GM19438 (cell line): Measurements from ENCODE around the gene MAPKAPK2.

ENCODE experiments used
- ATAC-seq: cut with Tn5 transposase; IDR thresholded peaks from one replicate; pipeline ENCODE4 v1.9.1; 2021; ENCODE audit warnings: low read depth; ENCODE audit not compliant: unreplicated experiment

Gene MAPKAPK2

DNA sequence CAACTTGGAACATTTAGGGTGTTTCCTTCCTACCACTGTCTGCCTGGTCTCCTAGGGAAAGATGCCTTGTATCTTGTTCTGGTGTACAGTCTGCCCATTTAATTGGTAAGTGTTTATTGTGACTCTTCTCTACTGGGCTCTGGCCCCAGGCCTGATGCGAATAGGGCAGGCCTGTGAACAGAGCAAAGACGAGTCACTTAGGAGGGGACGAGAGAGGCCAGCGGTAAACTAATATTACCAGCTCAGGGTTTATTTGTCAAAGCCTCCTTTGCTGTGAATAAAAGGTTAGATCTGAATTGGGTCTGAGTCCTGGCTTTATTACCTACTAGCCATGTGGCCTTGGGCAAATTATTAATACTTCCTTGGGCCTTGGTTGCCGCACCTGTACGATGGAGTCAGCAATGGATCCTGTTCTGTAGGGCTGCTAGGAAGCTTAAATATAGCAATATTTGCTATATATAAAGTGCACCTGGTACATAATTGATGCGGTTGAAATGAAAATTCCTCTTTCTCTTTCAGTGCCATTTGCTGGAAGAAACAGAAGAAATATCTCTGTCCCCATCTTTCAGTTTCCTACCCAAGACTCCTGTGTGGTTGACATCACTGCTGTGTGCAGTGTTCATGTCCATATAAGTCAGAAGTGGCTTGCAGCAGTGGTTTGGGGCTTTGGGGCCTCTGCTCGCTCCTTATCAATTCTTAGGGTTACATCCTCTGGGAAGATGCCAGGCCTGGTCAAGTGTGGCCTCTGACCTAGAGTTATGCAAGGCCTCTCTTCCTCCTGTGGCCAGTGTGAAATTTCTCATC, 32.4 kb downstream of the MAPKAPK2 start:
- ATAC-seq, result peak; percentile 84

DNA sequence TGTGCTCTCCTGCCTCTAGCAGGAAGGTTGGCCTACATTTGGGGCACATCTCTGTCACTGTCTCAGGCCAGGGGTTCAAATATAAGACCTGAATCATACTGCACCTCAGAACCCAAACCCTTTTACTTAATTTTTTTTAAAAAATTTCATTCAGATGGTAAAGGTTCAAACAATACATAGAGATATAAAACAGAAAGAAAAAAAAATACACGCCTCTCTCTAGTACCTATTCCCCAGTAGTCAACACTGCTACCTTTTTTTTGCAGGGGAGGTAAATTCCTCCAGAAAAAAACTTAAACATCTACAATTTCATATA, 32.9 kb downstream of the MAPKAPK2 start:
- no peak for ATAC-seq

- no peak for ATAC-seq
These were observed 34.6 kb downstream of the MAPKAPK2 start for GRCh38 chr1:206719169-206719839.

- ATAC-seq, result no peak
These were observed 36.7 kb downstream of the MAPKAPK2 start for GRCh38 chr1:206721454-206721853.

- no peak for ATAC-seq
These were observed 38.2 kb downstream of the MAPKAPK2 start for GRCh38 chr1:206722751-206723461.

DNA sequence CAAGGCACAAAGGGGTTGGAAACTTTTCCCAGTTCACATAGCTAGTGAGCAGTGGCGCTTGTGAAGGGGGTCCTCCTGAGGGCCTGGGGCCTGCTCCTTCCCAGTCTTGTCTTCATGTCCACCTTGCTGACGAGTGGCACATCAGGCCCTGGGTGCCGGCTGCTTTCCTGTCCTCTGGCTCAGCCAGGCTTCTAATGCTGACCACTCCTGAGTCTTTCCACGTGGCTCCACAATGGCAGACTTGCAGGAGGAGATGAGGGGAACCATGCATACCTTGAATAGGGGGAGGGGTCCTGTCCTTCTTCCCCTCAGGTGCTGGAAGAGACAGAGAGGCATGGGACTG, 38.7 kb downstream of the MAPKAPK2 start:
- ATAC-seq, result no peak

- no peak for ATAC-seq
These were observed 39.2 kb downstream of the MAPKAPK2 start for GRCh38 chr1:206723805-206724472.

DNA sequence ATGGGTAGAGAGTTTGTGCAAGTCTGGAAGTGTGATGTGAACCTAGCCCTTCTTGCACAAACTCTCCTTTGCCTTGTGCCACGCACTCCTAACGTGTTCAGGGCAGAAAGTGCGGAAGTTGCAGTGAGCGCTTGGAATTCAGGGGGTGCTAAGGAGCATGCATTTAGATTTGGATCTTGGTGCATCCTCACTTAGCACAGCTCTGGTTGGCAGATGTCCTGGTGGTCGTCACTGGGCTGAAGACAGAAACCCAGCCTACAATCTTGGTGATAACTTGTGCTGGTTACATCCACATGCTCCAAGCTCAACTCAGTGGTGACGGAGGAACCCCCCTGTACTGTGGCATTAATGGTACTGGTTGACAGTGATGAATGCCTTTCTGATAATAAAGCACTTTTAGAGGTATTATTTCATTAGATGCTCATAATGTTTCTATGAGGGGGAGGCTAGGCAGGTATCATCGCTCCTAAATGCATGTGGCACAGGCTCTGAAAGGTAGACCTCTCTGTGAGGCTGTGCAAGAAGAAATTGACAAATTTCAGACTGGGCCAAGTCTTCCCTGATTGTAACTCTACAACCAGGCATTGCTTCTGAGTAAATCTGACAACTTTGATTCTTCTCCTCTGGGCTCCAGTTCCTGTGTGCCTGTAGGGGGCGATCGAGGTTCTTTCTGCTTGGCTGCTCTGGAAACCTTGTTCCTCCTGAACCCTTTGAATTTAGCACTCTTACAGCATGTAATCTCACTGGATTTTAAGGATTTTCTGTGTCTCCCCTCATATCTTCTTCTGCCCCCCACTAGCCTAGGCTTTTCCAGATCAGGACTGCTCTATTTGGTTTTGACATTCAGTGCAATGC, 40.6 kb downstream of the MAPKAPK2 start:
- no peak for ATAC-seq

GRCh38 chr1:206727981-206728696, 43.4 kb downstream of the MAPKAPK2 start:
- no peak for ATAC-seq

DNA sequence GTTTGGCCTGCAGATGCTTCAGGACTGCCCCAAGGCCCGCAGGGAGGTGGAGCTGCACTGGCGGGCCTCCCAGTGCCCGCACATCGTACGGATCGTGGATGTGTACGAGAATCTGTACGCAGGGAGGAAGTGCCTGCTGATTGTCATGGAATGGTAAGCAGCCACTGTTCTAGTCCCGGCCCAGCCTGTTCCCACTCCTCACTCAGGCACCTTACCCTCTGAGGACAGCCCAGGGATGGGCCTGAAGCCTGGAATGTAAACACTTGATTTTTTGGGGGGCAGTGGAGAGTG, 43.9 kb downstream of the MAPKAPK2 start:
- ATAC-seq, result no peak

DNA sequence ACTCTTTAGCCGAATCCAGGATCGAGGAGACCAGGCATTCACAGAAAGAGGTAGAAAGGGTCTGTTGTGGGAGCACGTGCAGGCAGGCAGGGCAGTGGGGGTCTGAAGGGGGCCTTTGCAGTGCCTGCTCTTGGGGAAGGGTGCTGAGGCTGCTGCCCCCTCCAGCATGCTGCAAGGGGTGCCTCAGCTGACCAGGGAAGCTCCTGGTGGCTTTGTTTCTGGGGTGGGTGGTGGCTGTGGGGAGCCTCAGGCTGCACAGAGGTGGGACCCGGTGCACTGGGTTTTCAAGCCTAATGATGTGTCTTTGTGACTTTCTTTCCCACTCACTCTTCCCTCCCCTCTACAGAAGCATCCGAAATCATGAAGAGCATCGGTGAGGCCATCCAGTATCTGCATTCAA, 44.3 kb downstream of the MAPKAPK2 start:
- no peak for ATAC-seq

DNA sequence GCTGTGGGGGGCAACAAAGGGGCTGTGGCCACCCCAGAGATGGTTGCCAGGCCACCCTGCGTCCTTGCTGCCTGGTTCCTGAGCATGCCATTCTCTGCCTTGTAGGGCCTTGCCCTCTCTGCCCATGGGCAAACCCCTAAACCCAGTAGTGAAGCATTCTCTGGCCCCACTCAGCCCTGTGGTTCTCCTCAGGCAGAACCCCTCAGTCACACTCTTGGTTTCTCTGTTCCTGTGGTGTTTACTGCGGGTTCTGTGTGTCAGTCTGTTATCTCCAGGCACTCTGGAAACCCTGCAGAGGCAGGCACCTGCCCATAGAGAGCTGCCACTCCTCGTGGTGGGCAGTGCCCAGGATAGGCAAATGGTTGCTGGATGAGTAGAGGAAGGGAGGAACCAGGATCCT, 44.8 kb downstream of the MAPKAPK2 start:
- no peak for ATAC-seq

DNA sequence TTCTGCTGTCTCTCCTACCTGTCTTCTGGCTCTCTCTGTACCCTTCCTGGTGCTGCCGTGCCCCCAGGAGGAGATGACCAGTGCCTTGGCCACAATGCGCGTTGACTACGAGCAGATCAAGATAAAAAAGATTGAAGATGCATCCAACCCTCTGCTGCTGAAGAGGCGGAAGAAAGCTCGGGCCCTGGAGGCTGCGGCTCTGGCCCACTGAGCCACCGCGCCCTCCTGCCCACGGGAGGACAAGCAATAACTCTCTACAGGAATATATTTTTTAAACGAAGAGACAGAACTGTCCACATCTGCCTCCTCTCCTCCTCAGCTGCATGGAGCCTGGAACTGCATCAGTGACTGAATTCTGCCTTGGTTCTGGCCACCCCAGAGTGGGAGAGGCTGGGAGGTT, 47.8 kb downstream of the MAPKAPK2 start:
- no peak for ATAC-seq

- no peak for ATAC-seq
These were observed 48.3 kb downstream of the MAPKAPK2 start for GRCh38 chr1:206732992-206733391.

- ATAC-seq, result no peak
These were observed 49.9 kb downstream of the MAPKAPK2 start for GRCh38 chr1:206734499-206735142.

DNA sequence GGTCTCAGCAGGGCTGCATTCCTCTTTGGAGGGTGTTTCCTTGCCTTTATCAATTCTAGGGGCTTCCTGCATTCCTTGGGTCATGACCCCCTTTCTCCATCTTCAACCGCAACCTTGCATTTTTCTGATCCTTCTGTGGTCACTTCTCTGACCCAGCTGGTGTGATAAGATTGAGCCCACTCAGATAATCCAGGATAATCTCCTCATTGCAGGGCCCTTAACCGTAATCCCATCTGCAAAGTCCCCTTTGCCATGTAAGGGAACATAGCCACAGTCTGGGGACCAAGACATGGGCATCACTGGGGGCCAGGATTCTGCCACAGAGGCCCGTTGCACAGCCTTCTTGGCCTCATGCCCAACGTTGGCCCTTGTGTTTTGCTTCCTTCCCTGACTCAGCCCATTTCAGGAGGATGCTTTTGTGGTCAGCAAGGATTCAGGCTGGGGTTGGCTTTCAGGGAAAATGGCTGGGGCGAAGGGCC, 50.9 kb downstream of the MAPKAPK2 start:
- no peak for ATAC-seq

- no peak for ATAC-seq
These were observed 52.4 kb downstream of the MAPKAPK2 start for GRCh38 chr1:206736878-206737728.

DNA sequence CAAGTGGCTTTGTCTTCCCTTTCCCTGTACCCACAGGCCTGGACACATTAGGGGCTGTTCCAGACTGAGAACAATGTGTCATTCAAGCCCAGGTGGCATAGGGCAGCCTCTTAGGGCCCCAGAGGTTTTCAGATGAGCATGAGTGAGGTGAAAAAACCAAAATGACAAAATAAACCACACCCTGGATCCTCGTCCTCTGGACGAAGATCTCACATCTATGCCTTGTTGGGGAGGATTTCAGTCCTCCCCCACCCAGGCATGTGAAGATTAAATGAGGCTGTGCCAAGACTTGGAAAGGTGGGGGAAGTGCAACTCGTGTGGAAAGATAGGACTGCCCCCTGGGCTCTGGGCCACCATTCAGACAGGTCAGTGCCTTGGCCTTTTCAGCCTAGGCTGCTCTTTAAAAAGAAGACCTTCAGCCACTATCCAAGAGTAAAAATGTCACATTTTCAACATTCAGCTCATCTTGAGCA, 53.1 kb downstream of the MAPKAPK2 start:
- no peak for ATAC-seq
